NCI-H526 (cell line): ENCODE data around the gene SURF6.
"Not testable (repeated sequence)": the region's sequence is repeated elsewhere in the genome, so short reads cannot be mapped to it uniquely, and the experiment has no call there.

ENCODE experiments used
- DNase-seq, 2 experiments: peaks; one replicate each; lab custom pipeline; 2025; lab: John Stamatoyannopoulos, UW

Gene SURF6

GRCh38 chr9:133327834-133328484 is 8.0 kb downstream of the SURF6 start:
- no peak for DNase-seq

- not testable (repeated sequence) for DNase-seq
Measured at GRCh38 chr9:133327021-133327420, 9.0 kb downstream of the SURF6 start.

- no peak for DNase-seq
Measured at GRCh38 chr9:133323991-133324703, 11.8 kb downstream of the SURF6 start.

- no peak for DNase-seq
Measured at GRCh38 chr9:133323211-133323610, 12.8 kb downstream of the SURF6 start.

GRCh38 chr9:133322701-133323100 is 13.3 kb downstream of the SURF6 start:
- no peak for DNase-seq

- no peak for DNase-seq
Measured at GRCh38 chr9:133321411-133321935, 14.5 kb downstream of the SURF6 start.

GRCh38 chr9:133320421-133320881 is 15.5 kb downstream of the SURF6 start:
- no peak for DNase-seq

- not testable (repeated sequence) for DNase-seq
Measured at GRCh38 chr9:133317551-133317950, 18.4 kb downstream of the SURF6 start.

- no peak for DNase-seq
Measured at GRCh38 chr9:133315997-133316396, 20.0 kb downstream of the SURF6 start.

- no peak for DNase-seq
Measured at GRCh38 chr9:133309608-133310007, 26.4 kb downstream of the SURF6 start.

- no peak for DNase-seq
Measured at GRCh38 chr9:133307301-133307700, 28.7 kb downstream of the SURF6 start.

GRCh38 chr9:133306242-133307204 is 29.5 kb downstream of the SURF6 start:
- DNase-seq = no peak

- DNase-seq = no peak
Measured at GRCh38 chr9:133305731-133306130, 30.3 kb downstream of the SURF6 start.

- no peak for DNase-seq
Measured at GRCh38 chr9:133304477-133305377, 31.3 kb downstream of the SURF6 start.

GRCh38 chr9:133304158-133304470 is 31.9 kb downstream of the SURF6 start:
- no peak for DNase-seq

- no peak for DNase-seq
Measured at GRCh38 chr9:133303266-133304157, 32.5 kb downstream of the SURF6 start.

- DNase-seq = no peak
Measured at GRCh38 chr9:133301253-133302230, 34.4 kb downstream of the SURF6 start.

- DNase-seq = not testable (repeated sequence)
Measured at GRCh38 chr9:133299996-133300395, 36.0 kb downstream of the SURF6 start.

- DNase-seq = no peak
Measured at GRCh38 chr9:133294257-133294656, 41.7 kb downstream of the SURF6 start.
